Tibial artery (tissue), 4 donors: ENCODE data around the gene DNER.

ENCODE experiments used
- DNase-seq, 2 donors: peaks; one replicate each; pipeline ENCODE4 v3.0.0-alpha.2; 2019
- H3K27ac ChIP-seq, 2 donors: fragments of 200-600 bp; sonication (generic) in 1 of 2; 1 replicate in 1 of 2; 2 replicates in 1 of 2; pipeline ENCODE4 v1.5.1; 2018 to 2019; ENCODE audit warnings: mild to moderate bottlenecking in 1 of 2
- H3K27me3 ChIP-seq, 2 donors: fragments of 200-600 bp; sonication (generic) in 1 of 2; one replicate each; pipeline versions ENCODE4 v1.5.1 to v1.6.0; 2016 to 2019
- H3K36me3 ChIP-seq, 3 donors: fragments of 200-600 bp; sonication (generic) in 2 of 3; one replicate each; pipeline ENCODE4 v1.5.1; 2016 to 2019; ENCODE audit warnings: mild to moderate bottlenecking in 2 of 3
- H3K4me1 ChIP-seq, 4 donors: fragments of 200-600 bp; sonication (generic) in 2 of 4; 1 replicate in 3 of 4; 2 replicates in 1 of 4; pipeline ENCODE4 v1.5.1; 2016 to 2019
- H3K4me3 ChIP-seq, 2 donors: fragments of 200-600 bp; sonication (generic) in 1 of 2; 1 replicate in 1 of 2; 2 replicates in 1 of 2; pipeline ENCODE4 v1.5.1; 2018 to 2019; ENCODE audit warnings: mild to moderate bottlenecking in 2 of 2
- H3K9me3 ChIP-seq, 3 donors: fragments of 200-600 bp; sonication (generic) in 1 of 3; one replicate each; pipeline ENCODE4 v1.5.1; 2016 to 2019
- CTCF ChIP-seq, 2 experiments: fragments of 200-600 bp in 1 of 2; fragments of 450-650 bp in 1 of 2; IDR thresholded peaks; one replicate each; pipeline ENCODE4 v1.5.1; 2017 to 2019; ENCODE audit warnings: antibody characterized with exemption in 2 of 2, mild to moderate bottlenecking in 1 of 2, moderate library complexity in 1 of 2
- intact Hi-C: fragments of 100-400 bp; cut with DNase I; formaldehyde crosslinking; loops from one replicate; pipeline ENCODE4 v1.15.0; 2023; ENCODE audit warnings: low total_unique reads

DNER gene

GRCh38 chr2:229640636-229641035 is 73.7 kb downstream of the DNER start:
- TF ChIP-seq CTCF (IDR thresholded peaks at IDR 0.05): no peak
- no peak overlapping the region for H3K27ac ChIP-seq
- H3K4me3 ChIP-seq: no peak overlapping the region
- no peaks in the 10 kb centered on the region for H3K4me1 ChIP-seq
- DNase-seq: no peak
- no peaks in the 10 kb centered on the region for H3K36me3 ChIP-seq
- no peaks in the 10 kb centered on the region for H3K27me3 ChIP-seq
- H3K9me3 ChIP-seq: no peaks in the 10 kb centered on the region
- intact Hi-C loops: no loop called here

- no peaks in the 10 kb centered on the region for H3K4me1 ChIP-seq
- H3K4me3 ChIP-seq: no peak overlapping the region
- DNase-seq: no peak
- H3K27ac ChIP-seq: no peak overlapping the region
- no peaks in the 10 kb centered on the region for H3K9me3 ChIP-seq
- H3K27me3 ChIP-seq: peaks cover 0 to 4% of the 10 kb centered on the region in 2 donors
- TF ChIP-seq CTCF (IDR thresholded peaks at IDR 0.05): no peak
- H3K36me3 ChIP-seq: no peaks in the 10 kb centered on the region
- intact Hi-C loops: no loop called here
Observed at GRCh38 chr2:229636571-229636970, 77.8 kb downstream of the DNER start.

- Histone ChIP-seq H3K4me3 (no peak overlapping the region), H3K9me3 (no peaks in the 10 kb centered on the region), H3K27ac (no peak overlapping the region), H3K36me3 (no peaks in the 10 kb centered on the region), H3K27me3 (peaks cover 0 to 4% of the 10 kb centered on the region in 2 donors), H3K4me1 (no peaks in the 10 kb centered on the region)
- intact Hi-C loops: no loop called here
- no peak for DNase-seq
- TF ChIP-seq CTCF (IDR thresholded peaks at IDR 0.05): no peak
Observed at GRCh38 chr2:229635371-229635680, 79.0 kb downstream of the DNER start.

GRCh38 chr2:229634601-229635370 is 79.6 kb downstream of the DNER start:
- no peak for TF ChIP-seq CTCF (IDR thresholded peaks at IDR 0.05)
- intact Hi-C loops: no loop called here
- Histone ChIP-seq H3K4me3 (no peak overlapping the region), H3K36me3 (no peaks in the 10 kb centered on the region), H3K4me1 (no peaks in the 10 kb centered on the region), H3K27me3 (peaks cover 0 to 4% of the 10 kb centered on the region in 2 donors), H3K9me3 (no peaks in the 10 kb centered on the region), H3K27ac (no peak overlapping the region)
- no peak for DNase-seq

GRCh38 chr2:229633556-229633955 is 80.8 kb downstream of the DNER start:
- intact Hi-C loops: no loop called here
- Histone ChIP-seq H3K27ac (no peak overlapping the region), H3K4me3 (no peak overlapping the region), H3K27me3 (peaks cover 0 to 4% of the 10 kb centered on the region in 2 donors), H3K36me3 (no peaks in the 10 kb centered on the region), H3K4me1 (no peaks in the 10 kb centered on the region), H3K9me3 (no peaks in the 10 kb centered on the region)
- DNase-seq: no peak
- no peak for TF ChIP-seq CTCF (IDR thresholded peaks at IDR 0.05)

- DNase-seq: no peak
- H3K9me3 ChIP-seq: no peaks in the 10 kb centered on the region
- no peaks in the 10 kb centered on the region for H3K4me1 ChIP-seq
- H3K4me3 ChIP-seq: no peak overlapping the region
- H3K36me3 ChIP-seq: no peaks in the 10 kb centered on the region
- H3K27ac ChIP-seq: no peak overlapping the region
- intact Hi-C loops: no loop called here
- no peak for TF ChIP-seq CTCF (IDR thresholded peaks at IDR 0.05)
- H3K27me3 ChIP-seq: peaks cover 0 to 7% of the 10 kb centered on the region in 2 donors
Observed at GRCh38 chr2:229629039-229629438, 85.3 kb downstream of the DNER start.
